GM12873 (cell line): ENCODE results near the gene TRANK1.

Source experiments
- TF ChIP-seq, protein P1 (sequence below): IDR thresholded peaks from 2 replicates; pipeline ENCODE4 v1.5.1; 2012; ENCODE audit warnings: low read depth, mild to moderate bottlenecking, moderate library complexity, low read length, control low read depth; ENCODE audit not compliant: insufficient read depth; ENCODE audit errors: missing control alignments

Gene TRANK1

DNA sequence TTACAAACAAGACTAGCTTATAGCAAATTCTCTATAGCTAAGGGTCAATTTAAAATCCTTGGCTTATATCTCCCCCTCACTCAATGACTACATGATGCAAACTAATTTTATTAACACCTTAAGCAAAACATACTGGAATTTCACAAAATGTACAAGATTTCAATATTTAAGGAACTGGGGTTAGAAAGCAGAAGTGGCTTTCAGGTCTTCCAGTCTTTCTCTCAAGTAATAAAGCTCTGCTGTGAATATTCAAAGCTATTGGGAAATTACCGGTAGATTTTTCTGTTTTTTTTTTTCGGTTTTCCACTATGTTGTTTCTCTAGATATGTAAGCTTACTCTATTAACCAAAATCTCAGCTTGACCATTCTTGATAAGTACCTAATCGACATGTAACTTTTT, 44.2 kb upstream of the TRANK1 start:
- TF ChIP-seq, protein P1, sequence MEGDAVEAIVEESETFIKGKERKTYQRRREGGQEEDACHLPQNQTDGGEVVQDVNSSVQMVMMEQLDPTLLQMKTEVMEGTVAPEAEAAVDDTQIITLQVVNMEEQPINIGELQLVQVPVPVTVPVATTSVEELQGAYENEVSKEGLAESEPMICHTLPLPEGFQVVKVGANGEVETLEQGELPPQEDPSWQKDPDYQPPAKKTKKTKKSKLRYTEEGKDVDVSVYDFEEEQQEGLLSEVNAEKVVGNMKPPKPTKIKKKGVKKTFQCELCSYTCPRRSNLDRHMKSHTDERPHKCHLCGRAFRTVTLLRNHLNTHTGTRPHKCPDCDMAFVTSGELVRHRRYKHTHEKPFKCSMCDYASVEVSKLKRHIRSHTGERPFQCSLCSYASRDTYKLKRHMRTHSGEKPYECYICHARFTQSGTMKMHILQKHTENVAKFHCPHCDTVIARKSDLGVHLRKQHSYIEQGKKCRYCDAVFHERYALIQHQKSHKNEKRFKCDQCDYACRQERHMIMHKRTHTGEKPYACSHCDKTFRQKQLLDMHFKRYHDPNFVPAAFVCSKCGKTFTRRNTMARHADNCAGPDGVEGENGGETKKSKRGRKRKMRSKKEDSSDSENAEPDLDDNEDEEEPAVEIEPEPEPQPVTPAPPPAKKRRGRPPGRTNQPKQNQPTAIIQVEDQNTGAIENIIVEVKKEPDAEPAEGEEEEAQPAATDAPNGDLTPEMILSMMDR: no peak

- TF ChIP-seq, protein P1: no peak
Measured at GRCh38 chr3:36988356-36988755, 43.5 kb upstream of the TRANK1 start.

DNA sequence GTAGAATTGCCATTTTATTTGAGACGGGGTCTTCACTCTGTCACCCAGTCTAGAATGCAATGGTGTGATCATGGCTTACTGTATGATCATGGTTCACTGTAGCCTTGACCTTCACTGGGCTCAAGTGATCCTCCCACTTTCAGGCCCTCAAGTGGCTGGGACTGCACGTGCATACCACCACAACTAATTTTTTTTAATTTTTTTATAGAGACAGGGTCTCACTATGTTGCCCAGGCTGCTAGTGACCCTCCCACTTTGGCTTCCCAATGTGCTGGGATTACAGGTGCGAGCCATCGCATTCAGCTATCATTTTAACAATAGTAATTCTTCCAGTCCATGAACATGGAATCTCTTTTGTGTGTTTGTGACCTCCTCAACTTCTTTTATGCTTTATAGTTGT, 36.2 kb upstream of the TRANK1 start:
- TF ChIP-seq, protein P1: no peak

- TF ChIP-seq, protein P1: no peak
Measured at GRCh38 chr3:36973139-36973538, 28.3 kb upstream of the TRANK1 start.

DNA sequence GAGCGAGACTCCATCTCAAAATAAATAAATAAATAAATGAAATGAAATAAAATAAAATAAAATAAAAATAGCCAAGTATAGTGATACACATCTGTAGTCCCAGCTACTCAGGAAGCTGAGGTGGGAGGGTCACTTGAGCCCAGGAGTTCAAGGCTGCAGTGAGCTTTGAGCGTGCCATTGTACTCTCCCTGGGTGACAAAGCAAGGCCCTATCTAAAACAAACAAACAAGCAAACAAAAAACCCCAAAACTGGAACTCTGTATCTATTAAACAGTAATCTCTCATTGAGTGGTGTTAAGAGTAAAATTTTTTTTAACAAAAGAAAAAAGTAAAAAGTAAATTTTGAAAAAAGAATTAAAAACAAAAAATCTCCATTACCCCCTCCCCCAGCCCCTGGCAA, 27.3 kb upstream of the TRANK1 start:
- TF ChIP-seq, protein P1: no peak

DNA sequence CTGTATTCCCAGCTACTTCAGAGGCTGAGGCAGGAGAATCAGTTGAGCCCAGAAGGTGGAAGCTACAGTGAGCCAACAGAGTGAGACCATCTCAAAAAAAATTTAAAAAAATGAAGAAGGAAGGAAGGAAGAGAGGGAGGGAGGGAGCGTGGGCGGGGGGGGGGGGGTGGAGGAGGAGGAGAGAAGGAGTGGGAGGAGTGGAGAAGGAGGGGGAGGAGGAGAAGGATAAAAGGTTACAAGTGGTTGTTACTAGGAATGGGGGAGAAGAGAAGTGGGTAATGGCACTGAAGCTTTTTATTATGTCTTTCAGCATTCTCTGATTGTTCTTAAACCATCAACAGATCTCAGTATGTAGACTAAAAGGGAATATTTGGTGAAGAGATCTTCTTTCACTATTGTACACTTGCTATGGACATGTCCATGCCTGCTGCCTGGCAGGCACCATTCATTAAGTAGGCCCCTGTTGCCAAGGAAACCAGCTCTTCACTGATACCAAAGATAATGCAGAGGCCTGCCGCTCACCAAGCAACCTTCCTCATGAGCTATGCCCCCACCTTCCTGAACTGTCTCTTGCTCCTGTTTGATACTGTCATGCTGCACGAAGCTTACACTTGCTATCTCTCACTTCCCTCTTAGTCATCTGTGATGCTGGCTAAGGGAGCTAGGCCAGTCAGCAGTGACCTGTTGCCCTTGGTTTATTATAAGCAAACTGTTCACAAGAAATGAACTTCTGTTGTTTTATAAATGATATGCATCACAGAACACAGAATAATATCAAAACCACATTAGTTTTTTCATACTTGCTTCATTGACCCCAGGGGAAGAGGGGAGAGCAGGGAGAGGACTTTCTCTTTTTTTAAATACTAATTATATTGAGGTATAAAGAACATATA, 24.9 kb upstream of the TRANK1 start:
- TF ChIP-seq, protein P1: no peak

- TF ChIP-seq, protein P1: no peak
Measured at GRCh38 chr3:36969085-36969484, 24.2 kb upstream of the TRANK1 start.
